Stimulated activated CD8-positive, alpha-beta memory T cell treated with anti-CD3 and anti-CD28 coated beads, Interleukin-4, amount 100 ng/mL, for 48 hours (primary cell): ENCODE measurements around the gene TFR2.

Source experiments
- DNase-seq: peaks from one replicate; pipeline ENCODE4 v3.0.0-alpha.2; 2020

The TFR2 gene

DNA sequence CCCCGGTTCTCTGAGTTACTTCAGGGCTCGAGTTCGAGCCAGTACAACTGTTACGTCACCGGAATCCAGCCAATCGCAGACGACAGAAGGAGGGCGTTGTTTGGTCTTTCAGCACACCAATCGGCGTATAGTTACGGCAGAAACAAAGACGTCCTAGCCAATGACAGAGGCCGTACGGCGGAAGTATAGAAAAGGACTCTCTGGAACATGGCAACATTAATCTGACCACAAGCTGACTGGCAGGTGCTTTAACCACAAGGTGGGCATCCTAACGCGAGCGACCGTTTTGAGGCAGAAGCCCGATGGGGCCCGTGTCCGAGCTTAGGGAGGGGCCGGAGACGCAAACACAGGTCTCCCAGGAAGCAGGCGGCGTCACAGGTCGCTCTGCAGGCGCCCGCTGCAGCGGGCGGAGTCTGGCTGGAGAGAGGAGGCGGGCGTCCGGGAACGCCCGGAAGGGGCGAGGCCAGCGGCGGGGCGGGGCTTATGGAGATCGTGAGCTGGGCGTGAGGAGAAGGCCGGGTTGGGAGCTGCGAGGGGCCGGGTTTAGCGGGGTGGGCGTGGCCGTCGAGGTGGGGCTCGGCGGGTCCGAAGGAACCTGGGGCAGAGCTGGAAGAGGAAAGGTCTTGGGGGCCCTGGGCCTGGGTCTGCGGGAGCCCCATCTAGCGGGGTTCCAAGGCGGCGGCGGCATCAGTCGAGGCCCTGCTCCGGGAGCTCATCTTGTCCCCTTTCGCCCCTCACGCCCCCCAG lies 29.2 kb downstream of the TFR2 start, which contains the start of gene MOSPD3:
Gene MOSPD3, plus strand, starts transcription at position 558 of the 747 bp plus-strand sequence. CDS start 252 bp downstream, outside the sequence.
- peak; percentile 99 for DNase-seq

DNA sequence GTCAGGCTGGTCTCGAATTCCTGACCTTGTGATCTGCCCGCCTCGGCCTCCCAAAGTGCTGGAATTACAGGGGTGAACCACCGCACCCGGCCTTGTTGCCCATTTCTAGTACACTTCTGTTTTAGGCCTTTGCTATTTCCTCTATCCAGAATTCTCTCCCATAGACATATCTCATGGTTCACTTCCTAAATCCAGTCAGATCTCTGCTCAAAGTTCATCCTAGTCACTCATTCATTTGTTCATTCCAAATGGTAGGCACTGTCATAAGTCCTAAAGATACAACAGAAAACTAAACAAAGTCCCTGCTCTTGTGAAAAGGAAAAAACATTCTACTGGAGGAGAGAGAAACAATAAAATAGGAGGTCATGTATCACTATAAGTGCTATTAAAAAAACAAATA lies 31.4 kb downstream of the TFR2 start:
- no peak for DNase-seq

DNA sequence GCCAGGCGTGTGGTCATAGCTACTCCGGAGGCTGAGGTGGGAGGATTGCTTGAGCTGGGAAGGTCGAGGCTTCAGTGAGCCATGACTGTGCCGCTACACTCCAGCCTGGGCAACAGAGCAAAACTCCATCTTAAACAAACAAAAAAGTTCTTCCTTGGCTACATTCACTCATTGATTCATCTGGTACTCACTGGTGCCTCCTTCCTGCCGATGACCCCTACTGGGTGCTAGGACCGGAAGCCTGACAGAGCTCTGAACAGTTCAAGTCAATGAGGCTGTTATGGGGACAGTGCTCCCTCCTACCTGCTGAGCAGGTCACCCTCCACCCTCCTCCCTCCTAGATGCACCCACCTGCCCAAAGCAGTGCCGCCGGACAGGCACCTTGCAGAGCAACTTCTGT lies 34.2 kb downstream of the TFR2 start:
- DNase-seq, result no peak

DNA sequence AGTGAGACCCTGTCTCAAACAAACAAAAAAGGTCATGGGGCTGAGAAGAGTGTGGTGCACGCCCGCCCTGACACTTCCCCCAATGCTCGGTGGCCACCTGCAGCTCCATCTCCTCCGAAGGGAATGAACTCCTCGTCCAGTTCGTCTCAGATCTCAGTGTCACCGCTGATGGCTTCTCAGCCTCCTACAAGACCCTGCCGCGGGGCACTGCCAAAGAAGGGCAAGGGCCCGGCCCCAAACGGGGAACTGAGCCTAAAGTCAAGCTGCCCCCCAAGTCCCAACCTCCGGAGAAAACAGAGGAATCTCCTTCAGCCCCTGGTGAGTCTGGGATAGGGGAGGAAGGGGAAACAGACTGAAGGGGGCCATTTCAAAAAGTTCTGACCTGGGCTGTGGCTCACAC lies 35.0 kb downstream of the TFR2 start:
- no peak for DNase-seq

DNA sequence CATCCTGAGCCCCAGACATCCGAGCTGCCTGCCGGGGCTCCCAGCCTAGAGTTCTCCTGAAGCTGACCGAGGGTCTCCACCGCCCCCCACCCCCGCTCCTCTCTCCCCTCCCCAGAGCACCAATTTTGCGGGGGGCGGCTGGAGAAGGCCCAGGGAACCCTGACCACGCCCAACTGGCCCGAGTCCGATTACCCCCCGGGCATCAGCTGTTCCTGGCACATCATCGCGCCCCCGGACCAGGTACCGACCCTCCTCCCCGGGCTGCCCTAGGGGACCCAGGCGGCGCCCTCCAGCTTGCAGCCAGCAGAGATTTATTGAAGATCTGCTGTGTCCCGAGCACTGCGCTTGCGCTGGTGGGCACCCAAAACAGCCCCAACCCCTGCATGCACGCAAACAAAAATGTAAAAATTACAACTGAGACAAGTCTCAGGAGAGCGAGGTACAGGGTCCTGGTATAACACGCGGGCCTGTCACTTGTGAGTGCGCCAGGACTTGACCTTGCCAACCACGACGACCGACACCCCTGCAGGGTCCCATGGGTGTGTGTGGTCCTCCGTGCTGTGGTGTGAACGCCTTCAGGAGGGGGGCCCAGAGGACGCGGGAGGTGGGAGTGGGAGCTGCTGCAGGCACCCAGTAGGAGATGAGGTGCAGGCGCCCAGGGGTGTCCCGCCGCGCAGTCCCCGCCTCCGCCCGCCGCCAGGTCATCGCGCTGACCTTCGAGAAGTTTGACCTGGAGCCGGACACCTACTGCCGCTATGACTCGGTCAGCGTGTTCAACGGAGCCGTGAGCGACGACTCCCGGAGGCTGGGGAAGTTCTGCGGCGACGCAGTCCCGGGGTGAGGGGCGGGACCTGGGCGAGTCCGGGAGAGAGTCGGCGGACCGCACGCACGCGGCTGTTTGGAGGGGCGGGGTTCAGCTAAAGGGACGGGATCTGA lies 36.1 kb downstream of the TFR2 start:
- peak; percentile 70 for DNase-seq

DNA sequence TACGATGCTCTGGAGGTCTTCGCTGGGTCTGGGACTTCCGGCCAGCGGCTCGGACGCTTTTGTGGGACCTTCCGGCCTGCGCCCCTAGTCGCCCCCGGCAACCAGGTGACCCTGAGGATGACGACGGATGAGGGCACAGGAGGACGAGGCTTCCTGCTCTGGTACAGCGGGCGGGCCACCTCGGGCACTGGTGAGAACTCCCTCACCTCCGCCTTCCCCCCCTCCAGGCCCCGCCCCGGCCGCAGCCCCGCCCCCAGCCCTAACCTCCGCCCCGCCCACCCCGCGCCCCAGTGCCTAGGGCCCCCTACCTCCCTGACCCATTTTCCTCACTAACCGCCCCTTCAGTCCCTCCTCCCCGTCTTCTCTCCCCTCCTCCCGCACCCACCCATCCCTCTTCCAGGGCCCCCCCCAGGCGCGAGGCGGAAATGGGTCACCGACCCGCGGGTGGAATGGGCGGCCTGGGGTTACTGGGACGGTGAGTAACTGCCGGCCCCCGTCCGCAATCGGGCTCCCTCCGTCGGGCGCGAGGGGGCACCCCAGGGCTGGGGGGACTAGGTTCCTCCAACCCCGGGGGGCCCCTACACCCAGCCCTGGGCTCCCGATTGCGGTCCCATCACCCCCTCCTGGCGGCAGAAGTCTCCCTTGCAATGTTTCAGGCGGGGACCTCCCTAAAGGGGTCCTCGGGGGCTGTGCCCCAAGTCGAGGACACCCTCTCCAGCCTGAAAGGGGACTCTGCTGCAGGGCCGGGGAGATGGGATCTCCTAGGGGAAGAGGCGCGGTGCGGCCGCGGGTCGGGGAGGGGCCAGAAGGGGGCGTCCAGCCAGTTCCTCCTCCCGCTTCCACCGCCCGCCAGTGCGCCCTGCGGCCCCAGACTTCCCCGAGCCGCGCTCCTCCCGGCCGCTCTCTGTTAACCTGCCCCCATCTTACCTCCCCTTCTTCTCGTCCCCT lies 37.0 kb downstream of the TFR2 start:
- peak; percentile 87 for DNase-seq

DNA sequence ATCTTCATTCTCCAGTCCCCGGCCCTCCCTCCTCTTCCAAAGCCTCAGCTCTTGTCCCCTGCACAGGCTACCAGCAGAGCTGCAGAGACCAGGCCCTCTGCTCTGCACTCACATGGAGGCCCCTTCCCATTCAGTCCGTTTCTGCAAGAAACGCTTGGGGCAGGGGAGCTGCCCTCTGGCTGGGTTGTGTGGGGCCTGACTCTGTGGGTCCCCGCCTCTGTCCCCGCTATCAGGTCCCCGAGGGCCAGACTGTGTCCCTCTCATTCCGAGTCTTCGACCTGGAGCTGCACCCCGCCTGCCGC lies 37.7 kb downstream of the TFR2 start:
- DNase-seq, result no peak

DNA sequence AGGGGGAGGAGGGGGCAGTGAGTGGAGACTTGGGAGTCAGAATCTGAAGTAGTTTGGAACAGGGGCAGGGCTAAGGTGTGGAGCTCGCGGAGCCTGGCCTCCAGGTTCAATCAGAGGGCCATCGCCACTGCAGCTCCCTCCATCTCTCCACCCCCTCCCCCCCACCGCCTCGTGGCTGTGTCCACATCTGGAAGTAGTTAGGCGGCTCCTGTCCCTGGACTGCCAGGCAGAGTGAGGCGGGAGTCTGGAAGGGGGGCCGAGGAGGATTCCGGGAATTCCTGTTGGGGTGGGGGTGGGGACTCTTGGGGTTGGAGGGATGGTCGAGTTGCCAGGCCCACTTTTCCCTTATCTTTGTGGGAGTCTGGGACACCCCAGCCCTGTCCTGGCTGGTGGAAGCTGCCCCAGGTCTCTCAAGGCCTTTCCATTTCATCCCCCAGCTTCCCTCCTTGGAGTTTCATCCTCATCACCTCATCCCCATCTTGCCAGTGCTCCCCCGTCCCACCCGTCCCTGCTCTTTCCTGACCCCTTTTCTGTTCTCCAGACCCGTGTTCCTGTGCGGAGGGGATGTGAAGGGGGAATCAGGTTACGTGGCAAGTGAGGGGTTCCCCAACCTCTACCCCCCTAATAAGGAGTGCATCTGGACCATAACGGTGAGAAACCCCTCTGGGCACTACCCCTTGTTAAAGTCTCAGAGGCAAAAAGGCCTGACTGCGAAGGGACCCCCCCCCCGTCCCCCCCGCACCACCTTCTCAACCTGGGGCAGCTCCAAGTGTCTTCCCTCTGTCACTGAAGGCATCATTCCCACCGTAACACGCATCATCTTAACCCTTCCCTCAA lies 38.2 kb downstream of the TFR2 start:
- DNase-seq, result no peak

DNA sequence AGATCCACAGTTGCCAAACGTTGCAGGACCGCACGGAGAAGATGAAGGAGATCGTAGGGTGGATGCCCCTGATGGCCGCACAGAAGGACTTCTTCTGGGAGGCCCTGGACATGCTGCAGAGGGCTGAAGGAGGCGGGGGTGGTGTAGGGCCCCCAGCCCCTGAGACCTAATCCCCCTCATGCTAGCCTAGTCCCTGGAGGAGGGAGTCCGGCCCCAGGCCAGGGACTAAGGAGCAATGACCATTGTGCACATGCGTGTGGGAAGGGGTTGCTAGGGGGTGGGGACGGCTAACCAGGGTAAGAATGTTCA lies 40.7 kb downstream of the TFR2 start:
- DNase-seq, result no peak

DNA sequence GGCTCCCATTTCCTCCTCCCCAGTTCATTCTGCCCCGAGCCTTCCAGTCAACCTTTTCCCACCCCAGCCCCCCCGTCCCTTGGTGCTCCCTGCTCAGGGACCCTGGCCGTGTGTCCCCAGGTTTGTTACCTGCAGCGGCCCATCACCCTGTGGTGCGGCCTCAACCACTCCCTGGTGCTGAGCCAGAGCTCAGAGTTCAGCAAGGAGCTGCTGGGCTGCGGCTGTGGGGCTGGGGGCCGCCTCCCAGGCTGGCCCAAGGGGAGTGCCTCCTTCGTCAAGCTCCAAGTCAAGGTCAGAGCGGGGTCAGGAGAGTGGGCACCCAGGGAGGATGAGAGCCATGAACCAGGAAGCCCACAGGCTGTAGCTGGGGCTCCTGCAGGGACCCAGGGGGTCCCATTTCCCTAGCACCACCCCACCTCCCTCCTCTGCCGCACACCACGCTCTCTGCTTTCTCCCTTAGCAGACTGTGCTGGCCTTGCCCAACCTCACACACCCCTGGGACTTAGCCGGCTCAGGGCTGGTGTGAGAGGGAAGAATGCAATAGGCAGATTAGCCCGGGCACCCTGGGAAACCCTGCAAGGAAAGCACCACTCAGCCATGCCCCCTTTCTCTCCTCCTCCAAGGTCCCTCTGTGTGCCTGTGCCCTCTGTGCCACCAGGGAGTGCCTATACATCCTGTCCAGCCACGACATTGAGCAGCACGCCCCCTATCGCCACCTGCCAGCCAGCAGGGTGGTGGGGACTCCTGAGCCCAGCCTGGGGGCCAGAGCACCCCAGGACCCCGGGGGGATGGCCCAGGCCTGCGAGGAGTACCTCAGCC lies 41.2 kb downstream of the TFR2 start:
- DNase-seq, result no peak

DNA sequence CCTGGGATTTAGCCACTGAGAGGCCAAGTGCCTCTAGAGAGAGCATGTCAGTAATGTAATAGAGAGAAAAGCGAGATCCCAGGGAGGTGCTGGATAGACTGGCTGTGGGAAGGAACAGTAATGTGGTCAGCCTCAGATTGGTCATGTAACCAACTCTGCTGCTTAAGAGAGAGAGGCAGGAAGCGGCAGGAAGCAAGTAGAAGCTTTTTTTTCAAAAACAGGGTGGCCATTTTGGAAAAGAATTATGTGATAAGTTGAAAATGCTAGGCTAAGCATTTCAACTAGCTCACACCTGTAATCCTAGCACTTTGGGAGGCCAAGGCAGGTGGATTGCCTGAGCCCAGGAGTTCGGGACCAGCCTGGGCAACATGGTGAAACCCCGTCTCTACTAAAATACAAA lies 42.9 kb downstream of the TFR2 start:
- no peak for DNase-seq

DNA sequence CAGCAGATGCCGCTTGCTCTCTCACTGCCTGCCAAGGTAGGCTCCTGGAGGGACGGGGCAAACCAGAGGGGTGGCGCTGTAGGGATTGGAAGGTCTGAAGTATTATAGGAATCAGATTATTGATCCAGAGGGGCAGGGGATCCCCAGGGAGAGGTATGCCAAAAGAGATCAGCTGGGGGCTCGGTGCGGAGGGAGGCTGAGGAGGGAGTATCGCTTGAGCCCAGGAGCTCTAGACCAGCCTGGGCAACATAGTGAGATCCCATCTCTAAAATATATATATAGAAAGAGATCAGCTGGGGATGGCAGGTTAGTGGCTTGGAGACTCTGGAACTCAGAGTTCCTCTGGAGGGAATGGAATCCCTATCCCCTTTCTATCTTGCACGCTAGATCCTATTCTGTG lies 46.2 kb downstream of the TFR2 start:
- DNase-seq, result no peak

DNA sequence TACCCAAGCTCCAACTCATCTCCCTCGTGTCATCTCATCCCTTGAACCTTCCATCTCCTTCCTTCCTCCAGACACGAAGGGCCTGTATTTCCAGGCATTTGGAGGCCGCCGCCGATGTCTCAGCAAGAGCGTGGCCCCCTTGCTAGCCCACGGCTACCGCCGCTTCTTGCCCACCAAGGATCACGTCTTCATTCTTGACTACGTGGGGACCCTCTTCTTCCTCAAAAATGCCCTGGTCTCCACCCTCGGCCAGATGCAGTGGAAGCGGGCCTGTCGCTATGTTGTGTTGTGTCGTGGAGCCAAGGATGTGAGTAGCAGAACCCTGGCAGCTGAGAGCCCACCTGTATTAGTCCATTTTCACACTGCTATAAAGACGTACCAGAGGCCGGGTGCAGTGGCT lies 49.8 kb downstream of the TFR2 start:
- no peak for DNase-seq

DNA sequence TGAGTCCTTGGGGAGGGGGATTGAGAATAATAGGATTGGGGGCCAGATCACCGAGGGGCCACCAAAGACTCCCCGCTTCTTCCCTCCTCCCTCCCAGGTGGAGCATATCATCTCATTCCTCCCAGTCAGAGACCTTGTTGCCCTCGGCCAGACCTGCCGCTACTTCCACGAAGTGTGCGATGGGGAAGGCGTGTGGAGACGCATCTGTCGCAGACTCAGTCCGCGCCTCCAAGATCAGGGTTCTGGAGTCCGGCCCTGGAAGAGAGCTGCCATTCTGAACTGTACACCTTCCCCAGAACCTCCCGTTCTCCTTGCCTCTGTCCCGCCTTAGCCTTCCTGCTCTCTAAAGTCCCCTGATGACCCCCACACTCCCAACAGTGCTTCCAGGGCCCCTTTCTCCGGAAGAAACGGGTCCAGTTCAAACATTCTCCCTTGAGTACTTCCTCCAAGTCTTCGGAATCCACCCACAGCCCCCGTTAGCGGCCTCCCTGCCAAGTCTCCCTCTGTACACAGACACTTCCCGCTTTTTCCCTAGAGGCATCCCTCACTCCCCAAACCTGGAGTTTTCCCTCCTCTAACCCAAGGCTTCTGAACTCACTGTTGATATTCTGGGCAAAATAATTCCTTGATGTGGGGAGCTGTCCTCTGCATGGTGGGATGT lies 51.1 kb downstream of the TFR2 start:
- no peak for DNase-seq

DNA sequence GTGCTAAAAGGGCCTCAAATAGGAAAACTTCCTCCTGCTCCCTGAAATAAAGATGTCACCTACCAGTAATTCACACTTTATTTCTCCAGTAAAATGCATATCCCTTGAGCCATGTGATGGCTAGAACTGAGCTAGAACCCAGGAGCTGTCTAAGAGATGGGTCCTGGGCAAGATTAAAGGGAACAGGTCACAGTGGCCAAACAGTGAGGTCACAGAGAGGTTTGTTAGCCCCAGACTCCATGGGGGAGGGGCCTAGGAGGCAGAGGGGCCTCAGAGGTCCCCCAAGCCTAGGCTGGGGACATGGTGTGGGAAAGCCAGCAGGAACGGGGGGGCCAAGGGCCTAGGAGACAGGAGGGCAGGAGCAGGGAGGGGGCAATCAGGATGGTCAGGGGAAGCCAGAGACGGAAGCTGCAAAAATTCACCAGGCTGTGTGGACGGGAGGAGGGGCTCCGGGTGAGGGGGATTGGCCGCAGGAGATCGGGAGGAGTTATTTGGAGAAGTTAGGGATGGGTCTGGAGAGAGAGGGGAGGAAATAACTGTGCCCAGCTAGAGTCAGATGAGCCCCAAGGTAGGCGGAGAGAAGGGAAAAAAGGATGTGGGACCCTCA lies 51.9 kb downstream of the TFR2 start:
- no peak for DNase-seq

DNA sequence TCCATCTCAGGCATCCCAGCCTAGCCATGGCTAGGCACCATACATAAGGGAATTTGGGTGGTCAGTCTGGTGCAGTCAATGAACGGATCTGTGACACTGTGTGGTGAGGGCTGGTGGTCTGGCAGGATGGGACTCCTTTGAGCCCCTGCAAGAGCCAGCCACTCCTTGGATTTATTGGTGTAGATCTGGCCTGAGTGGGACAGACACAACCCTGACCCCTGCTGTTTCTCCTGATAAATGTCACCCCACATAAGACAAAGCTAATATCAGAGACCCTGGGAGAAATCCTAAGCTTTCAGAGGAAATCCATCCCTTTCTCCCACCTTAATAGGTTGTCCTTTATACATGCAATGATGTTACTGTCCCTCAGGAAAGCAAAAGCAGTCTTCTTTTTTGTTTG lies 52.9 kb downstream of the TFR2 start:
- DNase-seq, result no peak

DNA sequence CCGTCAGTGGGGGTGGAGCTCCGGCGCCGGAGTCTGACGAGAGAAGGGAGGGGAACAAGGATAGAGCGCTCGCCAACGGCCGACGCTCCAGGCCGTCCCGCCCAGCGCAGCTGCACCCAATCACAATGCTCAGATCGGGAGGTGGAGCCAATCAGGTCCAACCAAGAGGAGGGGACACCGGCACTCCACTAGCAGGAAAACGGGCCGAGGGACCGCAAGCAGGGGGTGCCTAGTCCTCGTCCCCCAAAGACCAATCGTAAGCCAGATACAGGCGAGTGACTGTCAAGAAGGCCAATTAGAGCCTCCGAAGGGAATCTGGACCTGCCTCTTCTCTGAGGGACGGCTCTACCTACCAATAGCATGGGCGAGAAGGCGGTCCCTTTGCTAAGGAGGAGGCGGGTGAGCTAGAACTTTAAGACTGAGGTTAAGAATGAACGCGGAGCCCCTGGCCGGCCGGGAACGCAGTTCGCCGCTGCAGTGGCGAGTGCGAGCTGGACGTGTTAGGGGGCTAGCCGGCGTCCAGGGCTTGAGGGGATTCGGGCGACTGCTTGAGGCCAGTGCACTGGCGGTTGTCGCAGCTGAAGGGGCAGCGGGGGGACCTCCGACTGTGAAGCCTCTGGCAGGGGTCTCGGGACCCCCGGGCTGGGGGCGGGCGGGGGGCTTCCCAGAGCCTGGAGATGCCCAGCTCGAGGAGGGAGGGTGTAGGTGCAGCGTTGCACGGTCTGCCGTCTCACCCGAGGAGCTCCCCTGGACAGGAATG lies 54.9 kb downstream of the TFR2 start, which contains the start of gene FBXO24:
Gene FBXO24, plus strand, starts transcription at position 63 of the 760 bp plus-strand sequence. Its CDS starts 298 bp downstream, at position 361.
- DNase-seq, result peak; percentile 99

DNA sequence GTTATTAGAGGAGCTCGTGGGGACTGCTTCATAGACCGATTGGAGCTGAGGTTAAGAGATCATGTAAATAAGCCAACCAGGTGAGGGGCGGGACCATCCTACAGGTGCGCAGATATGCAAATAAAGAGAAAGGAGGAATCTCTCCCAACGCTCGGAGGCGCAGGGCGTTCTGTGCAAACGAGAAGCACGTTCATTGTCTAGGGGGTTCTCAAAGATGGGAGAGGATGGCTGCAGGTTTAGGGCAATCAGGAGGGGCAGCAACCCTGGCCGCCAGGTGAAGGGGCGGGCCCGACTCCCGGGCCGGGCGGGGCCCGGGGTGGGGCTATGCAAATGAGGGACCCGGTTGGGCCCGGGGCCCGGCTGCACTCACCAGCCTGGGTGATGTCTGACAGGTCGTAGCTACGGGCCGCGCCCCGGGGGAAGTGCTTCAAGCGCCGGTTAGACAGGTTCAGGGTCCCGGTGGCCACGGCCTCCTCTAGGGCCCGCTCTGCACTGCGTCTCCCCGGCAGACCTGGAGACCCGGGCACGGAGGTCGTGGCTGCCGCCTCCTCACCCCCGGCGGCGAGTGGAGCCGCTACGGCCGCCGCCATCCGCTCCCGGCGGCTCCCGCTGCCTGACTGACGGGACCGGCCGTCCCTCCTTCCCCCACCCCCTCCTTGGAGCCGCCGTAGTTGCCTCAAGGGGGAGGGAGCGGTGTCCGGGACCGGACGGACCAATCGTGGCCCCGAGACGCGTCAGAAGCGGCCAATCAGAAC lies 55.7 kb downstream of the TFR2 start, which contains the start of gene LRCH4:
Gene LRCH4, minus strand, starts transcription at position 619 of the 755 bp plus-strand sequence. Its CDS starts 29 bp downstream, at position 590.
- DNase-seq, result peak; percentile 72
